ENCODE measurements around the gene CXXC5.

Gene CXXC5

DNA sequence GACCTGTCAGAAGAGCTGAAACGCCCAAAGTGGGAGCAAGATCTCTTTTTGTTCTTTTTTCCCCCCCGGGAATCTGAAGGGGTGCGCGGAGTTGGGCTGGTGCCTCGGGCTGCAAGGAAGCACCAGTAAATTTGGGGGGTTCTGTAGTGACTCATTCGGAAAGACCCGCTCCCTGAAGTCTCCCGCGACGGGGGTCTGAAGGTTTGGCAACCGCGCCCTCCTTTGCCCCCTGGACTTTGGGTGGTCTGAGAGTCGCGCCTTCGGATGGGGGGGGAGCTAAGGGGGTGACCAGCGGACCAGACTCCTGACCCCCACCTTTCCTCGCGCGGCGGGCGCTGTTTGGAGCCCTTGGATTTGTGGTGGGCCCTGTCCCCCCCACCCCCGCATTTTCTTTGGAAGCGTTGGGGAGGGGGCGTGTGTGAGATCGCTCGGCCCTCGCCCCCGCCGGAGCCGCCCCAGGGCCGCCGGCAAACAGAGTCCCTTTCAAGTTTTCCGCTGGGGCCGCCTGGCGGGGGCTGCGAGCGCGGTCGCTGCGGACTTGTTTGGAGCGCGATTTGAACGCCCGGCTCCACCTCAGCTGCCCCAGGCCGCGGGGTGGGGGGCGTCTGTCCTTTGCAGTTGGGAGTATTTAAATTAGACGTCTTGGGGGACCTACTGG is 2.0 kb downstream of the CXXC5 start:
- DNase-seq (ENCODE audit: low read depth in 1 of 2, low spot score in 1 of 2) = no peak
- TF ChIP-seq JUND (IDR thresholded peaks at IDR 0.05; ENCODE audit: low read depth) = no peak
- in situ Hi-C loops (cut with HindIII; ENCODE audit: low pct_unique_long_range_greater_than_20kb, low sequenced_read_pairs) = no loop called here

DNA sequence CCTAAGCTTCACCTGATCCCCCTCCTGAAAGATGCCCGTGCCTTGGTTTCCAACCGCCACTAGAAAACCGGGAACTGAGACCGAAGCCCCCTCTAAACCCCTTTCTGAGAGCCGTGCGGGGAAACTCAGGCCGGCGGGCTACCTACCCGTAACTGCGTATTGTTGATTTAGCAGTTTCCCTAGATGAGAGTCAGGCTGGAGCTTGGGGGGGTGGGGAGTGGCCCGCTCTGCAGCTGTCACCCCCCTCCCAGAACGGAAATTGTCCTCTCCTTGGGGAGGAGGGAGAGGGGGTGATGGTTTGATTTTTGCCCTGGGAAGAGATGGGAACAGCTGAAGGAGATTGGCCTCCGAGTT is 2.5 kb downstream of the CXXC5 start:
- TF ChIP-seq JUND (IDR thresholded peaks at IDR 0.05; ENCODE audit: low read depth) = no peak
- in situ Hi-C loops (cut with HindIII; ENCODE audit: low pct_unique_long_range_greater_than_20kb, low sequenced_read_pairs) = no loop called here
- no peak for DNase-seq (ENCODE audit: low read depth in 1 of 2, low spot score in 1 of 2)

DNA sequence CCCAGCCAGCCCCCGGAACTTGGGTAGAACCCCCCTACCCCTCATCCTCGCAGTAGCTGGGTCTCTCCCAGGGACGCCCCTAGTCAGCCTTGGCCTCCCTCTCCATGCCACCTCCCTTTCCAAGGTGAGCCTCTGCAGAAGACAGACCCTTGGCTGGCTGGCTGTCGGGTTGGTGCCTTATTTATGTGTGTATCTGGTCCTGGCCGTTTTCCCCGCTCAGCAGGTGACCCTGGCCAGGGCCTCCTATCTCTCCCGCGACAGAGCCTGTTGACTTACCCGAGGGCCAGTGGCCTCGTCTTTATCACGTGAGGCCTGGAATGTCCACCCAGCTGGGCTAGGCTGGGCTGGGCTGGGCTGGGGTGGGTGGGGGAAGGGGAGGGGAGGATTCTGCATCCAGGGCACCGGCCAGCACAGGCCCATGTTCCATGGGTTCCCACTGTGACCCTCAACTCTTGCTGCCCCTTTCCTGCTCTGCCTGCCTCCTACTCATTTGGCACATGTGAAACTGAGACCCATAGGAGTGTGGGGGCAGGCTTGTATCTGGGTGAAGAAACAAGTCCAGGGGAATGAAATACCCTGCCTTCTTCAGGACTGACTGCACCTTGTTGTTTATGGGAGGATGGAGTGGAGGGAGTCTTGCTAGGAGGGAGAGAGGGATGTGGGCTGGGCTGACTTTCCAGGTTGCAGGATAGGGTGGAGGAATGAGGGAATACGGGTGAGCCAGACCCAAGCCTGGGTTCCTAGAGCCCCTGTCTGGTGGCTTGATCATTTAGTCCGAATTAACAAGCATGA is 3.1 kb downstream of the CXXC5 start:
- peak in 1 of 2 experiments; percentile 63 for DNase-seq (ENCODE audit: low read depth in 1 of 2, low spot score in 1 of 2)
- in situ Hi-C loops (cut with HindIII; ENCODE audit: low pct_unique_long_range_greater_than_20kb, low sequenced_read_pairs) = no loop called here
- TF ChIP-seq JUND (IDR thresholded peaks at IDR 0.05; ENCODE audit: low read depth) = no peak

DNA sequence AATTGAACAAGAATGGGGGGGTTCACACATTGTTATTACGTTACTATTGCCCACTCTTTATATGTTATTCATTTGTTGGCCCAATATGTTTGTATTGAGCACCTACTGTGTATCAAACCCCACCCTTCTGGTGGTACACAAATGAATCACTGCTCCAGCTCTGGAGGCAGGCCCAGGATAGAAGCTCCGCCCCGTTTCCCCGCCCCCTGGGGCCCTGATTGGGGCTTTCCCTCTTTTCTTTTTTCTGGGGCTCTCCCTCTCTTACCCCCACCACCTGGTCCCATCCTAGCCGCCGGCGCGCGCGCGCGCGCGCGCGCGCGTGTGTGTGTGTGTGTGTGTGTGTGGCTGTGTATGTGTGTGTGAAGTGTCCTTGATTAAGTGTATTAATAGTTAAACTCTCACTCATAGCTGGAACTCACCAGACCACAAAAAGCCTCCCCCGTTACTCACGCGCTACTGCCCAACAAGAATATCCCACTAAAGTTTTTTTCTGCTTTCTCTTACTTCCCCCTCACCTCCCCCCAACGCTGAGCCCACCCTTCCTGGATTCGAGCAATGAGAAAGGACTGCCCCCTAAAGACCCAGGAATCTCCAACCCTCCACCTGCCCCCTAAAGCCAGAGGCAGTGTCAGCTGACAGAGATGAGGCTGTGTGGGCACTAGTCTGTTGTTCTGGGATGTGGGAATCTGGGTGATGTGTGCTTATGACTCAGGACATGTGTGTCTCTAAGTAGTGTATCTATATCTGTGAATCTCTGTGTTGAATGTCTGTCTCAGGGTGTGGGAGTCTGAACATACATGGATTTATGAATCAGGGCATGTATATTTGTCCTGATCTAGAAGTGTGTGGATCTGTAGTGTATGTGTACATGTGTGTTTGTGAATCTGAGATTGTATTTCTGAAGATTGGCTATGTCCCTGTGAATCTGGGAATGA is 4.0 kb downstream of the CXXC5 start:
- DNase-seq (ENCODE audit: low read depth in 1 of 2, low spot score in 1 of 2) = peak; percentile 76 to 91
- in situ Hi-C loops (cut with HindIII; ENCODE audit: low pct_unique_long_range_greater_than_20kb, low sequenced_read_pairs) = no loop called here
- TF ChIP-seq JUND (IDR thresholded peaks at IDR 0.05; ENCODE audit: low read depth) = no peak

DNA sequence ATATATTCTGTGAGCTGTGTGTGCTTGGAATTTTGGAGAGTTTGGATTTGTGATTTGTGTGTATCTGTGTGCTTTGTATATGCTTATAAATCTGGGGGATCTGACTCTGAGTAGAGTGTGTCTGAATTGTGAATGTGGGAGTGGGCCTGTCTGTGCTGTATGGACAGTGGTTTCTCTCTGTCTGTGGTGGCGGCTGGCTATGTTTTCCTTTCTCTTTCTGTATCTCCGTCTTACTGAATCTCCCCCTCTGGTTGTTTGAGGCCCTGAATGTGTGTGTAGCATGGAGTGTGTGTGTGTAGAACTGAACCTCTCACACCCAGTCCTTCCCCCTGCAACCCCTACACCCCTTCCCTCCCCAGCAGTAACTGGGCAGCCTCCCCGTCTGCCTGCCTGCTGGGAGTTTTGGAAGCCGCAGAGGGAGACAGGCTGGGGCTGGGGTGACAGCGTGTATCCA is 4.7 kb downstream of the CXXC5 start:
- no peak for TF ChIP-seq JUND (IDR thresholded peaks at IDR 0.05; ENCODE audit: low read depth)
- in situ Hi-C loops (cut with HindIII; ENCODE audit: low pct_unique_long_range_greater_than_20kb, low sequenced_read_pairs) = no loop called here
- no peak for DNase-seq (ENCODE audit: low read depth in 1 of 2, low spot score in 1 of 2)

DNA sequence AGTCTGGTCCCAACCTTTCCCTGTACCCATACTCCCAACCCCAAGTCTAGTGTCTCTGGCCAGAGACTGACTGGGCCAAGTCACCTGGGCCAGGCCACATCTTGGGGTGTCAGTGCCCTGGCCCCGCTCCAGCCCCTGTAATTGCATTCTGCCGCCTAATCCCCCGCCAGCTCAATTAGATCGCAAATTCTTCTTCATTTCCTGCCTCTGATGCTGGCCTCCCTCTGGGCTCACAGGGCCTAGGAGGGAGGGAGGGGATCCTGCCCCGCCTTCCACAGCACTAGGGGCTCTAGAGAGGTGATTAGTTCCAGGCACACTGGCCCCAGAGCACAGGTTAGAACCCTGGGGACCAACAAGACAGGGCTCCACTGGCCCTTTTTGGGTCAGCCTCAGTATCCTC is 5.5 kb downstream of the CXXC5 start:
- no peak for TF ChIP-seq JUND (IDR thresholded peaks at IDR 0.05; ENCODE audit: low read depth)
- DNase-seq (ENCODE audit: low read depth in 1 of 2, low spot score in 1 of 2) = no peak
- in situ Hi-C loops (cut with HindIII; ENCODE audit: low pct_unique_long_range_greater_than_20kb, low sequenced_read_pairs) = no loop called here

DNA sequence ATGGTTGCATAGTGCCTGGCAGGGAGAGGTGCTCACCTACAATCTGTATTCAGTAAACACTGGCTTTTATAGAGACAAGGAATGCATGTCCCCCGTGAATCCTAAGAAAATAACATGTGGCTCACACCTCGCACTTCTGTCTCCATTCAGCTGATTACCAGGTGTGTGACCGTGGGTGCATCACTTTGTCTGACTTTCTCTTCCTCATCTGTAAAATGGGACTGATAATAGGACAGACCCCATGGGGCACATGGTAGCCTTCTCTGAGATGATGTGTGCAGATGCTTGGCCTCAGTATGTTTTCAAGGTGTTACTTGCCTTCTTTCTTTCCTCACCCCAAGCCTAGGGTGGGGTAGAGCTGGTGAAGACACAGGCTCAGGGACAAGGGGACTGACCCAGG is 6.3 kb downstream of the CXXC5 start:
- in situ Hi-C loops (cut with HindIII; ENCODE audit: low pct_unique_long_range_greater_than_20kb, low sequenced_read_pairs) = no loop called here
- no peak for TF ChIP-seq JUND (IDR thresholded peaks at IDR 0.05; ENCODE audit: low read depth)
- no peak for DNase-seq (ENCODE audit: low read depth in 1 of 2, low spot score in 1 of 2)

DNA sequence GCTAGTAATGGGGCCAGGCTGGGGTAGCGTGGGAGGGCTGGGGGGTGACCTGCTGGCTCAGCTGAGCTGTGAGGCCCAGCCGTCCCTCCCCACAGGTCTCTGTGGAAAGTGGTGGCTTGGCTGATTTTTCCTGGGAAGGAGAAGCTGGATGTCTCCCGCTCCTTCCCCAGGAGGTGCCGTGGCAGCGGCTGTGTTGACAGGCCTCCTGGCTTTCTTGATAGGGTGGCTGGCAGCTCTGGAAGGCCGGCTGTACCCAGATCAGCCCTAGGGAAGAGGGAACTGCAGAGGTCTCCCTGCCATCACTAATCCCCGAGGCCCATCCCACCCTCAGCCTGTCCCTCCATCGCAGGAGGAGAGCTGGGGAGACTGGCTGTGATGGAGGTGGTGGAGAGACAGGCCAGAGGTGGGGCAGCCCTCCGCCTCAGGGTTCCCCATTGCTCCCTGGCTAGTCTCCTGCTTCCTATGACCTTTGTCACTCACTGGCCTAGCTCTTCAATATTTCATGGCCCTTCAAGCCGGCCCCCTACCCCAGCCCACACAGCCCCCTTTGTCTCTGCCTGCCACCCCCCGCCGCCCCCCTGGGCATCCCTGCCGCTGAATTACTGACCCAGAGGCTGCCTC is 6.8 kb downstream of the CXXC5 start:
- DNase-seq (ENCODE audit: low read depth in 1 of 2, low spot score in 1 of 2) = no peak
- TF ChIP-seq JUND (IDR thresholded peaks at IDR 0.05; ENCODE audit: low read depth) = no peak
- in situ Hi-C loops (cut with HindIII; ENCODE audit: low pct_unique_long_range_greater_than_20kb, low sequenced_read_pairs) = no loop called here

DNA sequence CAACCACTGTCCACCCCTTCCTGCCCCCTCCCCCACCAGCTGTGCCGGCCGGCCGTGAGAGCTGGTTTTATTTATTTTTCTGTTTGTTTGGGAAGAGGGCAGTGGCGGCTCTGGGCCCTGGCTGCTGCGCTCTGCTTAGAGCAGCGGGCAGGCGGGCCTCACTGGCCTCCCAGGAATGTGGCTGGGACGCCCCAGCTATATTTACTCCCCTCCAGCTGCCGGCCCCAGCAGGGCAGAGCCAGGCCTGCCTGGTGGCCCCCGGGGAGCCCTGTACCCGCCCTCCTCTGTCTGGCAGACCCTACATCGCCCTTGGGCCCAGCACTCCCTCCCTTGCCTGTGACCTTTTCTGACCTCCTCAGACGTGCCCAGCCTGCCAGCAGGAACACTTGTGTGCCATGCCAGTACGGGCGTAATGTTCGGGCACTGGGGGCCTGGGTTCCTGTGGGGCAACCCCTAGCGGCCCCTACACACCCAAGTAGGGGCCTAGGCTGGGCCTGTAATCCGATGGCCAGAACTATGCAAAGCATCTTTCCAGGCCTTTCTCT is 7.7 kb downstream of the CXXC5 start:
- in situ Hi-C loops (cut with HindIII; ENCODE audit: low pct_unique_long_range_greater_than_20kb, low sequenced_read_pairs) = no loop called here
- TF ChIP-seq JUND (IDR thresholded peaks at IDR 0.05; ENCODE audit: low read depth) = no peak
- DNase-seq (ENCODE audit: low read depth in 1 of 2, low spot score in 1 of 2) = peak in 1 of 2 experiments; percentile 86

DNA sequence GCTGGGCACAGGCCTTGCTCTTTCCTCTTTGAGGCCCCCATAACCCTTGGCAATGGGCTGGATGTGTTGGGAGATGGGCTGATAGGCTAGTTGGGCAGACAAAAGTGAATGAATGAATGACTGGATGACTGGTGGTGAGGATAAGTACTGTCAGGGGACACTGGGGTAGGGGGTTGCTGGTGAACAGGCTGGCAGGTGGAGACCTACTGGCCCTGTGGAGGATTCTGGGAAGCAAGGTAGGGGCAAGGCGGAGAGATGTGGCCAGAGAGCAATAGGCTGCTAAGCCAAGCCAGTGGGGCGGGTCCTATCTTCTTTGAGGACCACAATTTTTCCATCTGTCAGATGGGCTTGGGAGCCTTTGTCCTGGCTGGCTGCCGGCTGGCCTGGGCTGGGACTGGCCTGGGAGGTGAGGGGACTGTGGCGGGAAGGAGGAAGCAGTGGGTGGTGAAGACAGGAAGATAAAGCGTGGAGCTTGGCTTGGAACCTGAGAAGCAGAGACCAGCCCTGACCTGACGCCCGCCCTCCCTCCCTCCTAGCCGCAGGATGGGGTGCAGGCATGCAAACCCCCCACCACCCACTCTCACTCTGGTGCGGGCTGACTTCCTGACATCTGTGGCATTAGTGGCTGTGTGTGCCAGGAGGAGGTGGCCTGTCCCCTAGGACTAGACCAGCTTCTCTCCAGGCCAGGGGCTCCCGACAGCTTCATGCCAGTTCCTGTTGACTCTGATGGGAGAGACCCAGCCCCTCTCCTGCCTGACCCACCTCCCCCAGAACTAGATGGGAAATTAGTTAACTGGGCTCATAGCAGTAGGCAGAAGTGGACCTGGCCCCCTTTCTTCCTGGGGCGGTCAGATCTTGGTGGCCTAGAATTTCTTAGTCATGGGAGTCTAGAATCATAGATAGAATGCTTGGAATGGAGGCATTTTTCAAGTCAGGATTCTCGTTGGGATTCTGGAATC is 9.5 kb downstream of the CXXC5 start:
- in situ Hi-C loops (cut with HindIII; ENCODE audit: low pct_unique_long_range_greater_than_20kb, low sequenced_read_pairs) = no loop called here
- no peak for DNase-seq (ENCODE audit: low read depth in 1 of 2, low spot score in 1 of 2)
- no peak for TF ChIP-seq JUND (IDR thresholded peaks at IDR 0.05; ENCODE audit: low read depth)

DNA sequence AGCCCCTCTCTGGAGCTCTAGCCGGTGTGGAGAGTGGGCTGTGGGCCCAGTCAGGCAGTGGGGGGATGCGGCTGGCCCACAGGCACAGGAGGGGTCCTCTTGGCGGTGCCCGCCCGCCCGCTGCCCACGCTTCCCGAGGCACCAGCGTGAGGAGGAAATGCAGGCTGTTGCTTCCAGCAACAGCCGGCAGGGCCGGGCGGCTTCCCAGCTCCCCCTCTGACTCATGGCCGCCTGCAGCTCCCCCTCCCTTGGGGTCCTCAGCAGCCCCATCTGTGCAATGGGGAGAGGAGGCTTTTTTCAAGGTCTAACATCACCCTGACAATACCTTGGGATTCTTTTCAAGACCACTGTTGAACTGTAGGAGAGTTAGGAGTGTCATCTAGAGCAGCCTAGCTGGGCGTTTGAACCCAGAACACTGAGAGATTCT is 10.4 kb downstream of the CXXC5 start:
- no peak for TF ChIP-seq JUND (IDR thresholded peaks at IDR 0.05; ENCODE audit: low read depth)
- in situ Hi-C loops (cut with HindIII; ENCODE audit: low pct_unique_long_range_greater_than_20kb, low sequenced_read_pairs) = no loop called here
- no peak for DNase-seq (ENCODE audit: low read depth in 1 of 2, low spot score in 1 of 2)

Data from T47D (cell line).